Astrocyte (in vitro differentiated cells and primary cell): Measurements from ENCODE around the gene AUP1. TPM values are rescaled to one million over a fixed set of nuclear protein-coding genes. Genes with fewer than 3 reads are reported as not detected.

Source experiments
- DNase-seq: peaks from one replicate; pipeline ENCODE4 v3.0.0-alpha.2; 2010; ENCODE audit warnings: low read depth
- FAIRE-seq: peaks from 2 replicates; lab custom pipeline; 2011; peaks lifted over from hg19 to GRCh38; lab: Jason Lieb, UNC
- H2AFZ ChIP-seq: 2 replicates; pipeline ENCODE4 v1.6.0; 2012; ENCODE audit warnings: low read depth, low read length, inconsistent platforms
- H3K27ac ChIP-seq: 2 replicates; pipeline ENCODE4 v1.5.1; 2011; ENCODE audit warnings: low read depth, low read length, inconsistent platforms
- H3K27me3 ChIP-seq: 2 replicates; pipeline ENCODE4 v1.6.0; 2011; ENCODE audit warnings: low read length, inconsistent platforms; ENCODE audit not compliant: insufficient read depth
- H3K36me3 ChIP-seq: 2 replicates; pipeline ENCODE4 v1.5.1; 2011; ENCODE audit warnings: low read length, inconsistent platforms; ENCODE audit not compliant: insufficient read depth
- H3K4me1 ChIP-seq: 2 replicates; pipeline ENCODE4 v1.5.1; 2011; ENCODE audit warnings: low read length, inconsistent platforms; ENCODE audit not compliant: insufficient read depth
- H3K4me2 ChIP-seq: 2 replicates; pipeline ENCODE4 v1.6.0; 2012; ENCODE audit warnings: low read length, inconsistent platforms
- H3K4me3 ChIP-seq: 2 replicates; pipeline ENCODE4 v1.5.1; 2011; ENCODE audit warnings: low read depth, mild to moderate bottlenecking, low read length, inconsistent platforms; ENCODE audit not compliant: insufficient read depth
- H3K79me2 ChIP-seq: 2 replicates; pipeline ENCODE4 v1.6.0; 2012; ENCODE audit warnings: mild to moderate bottlenecking, low read length, inconsistent platforms; ENCODE audit not compliant: insufficient read depth
- H3K9ac ChIP-seq: 2 replicates; pipeline ENCODE4 v1.6.0; 2012; ENCODE audit warnings: mild to moderate bottlenecking, low read length, inconsistent platforms
- H3K9me3 ChIP-seq: 2 replicates; pipeline ENCODE4 v1.5.1; 2012; ENCODE audit warnings: low read depth, mild to moderate bottlenecking, low read length, inconsistent platforms; ENCODE audit not compliant: insufficient read depth
- H4K20me1 ChIP-seq: 2 replicates; pipeline ENCODE4 v1.6.0; 2012; ENCODE audit warnings: low read length, inconsistent platforms; ENCODE audit not compliant: insufficient read depth
- H3K27ac Mint-ChIP-seq: one replicate; pipeline ENCODE4 v1.8.0; 2021; ENCODE audit warnings: mild to moderate bottlenecking, mixed read lengths; ENCODE audit not compliant: unreplicated experiment
- H3K27me3 Mint-ChIP-seq: one replicate; pipeline ENCODE4 v1.8.0; 2021; ENCODE audit warnings: low read depth, mixed read lengths; ENCODE audit not compliant: unreplicated experiment
- H3K36me3 Mint-ChIP-seq: one replicate; pipeline ENCODE4 v1.8.0; 2021; ENCODE audit warnings: low read depth, mixed read lengths; ENCODE audit not compliant: unreplicated experiment
- H3K4me1 Mint-ChIP-seq: one replicate; pipeline ENCODE4 v1.8.0; 2021; ENCODE audit warnings: low read depth, mixed read lengths; ENCODE audit not compliant: unreplicated experiment
- H3K4me3 Mint-ChIP-seq: one replicate; pipeline ENCODE4 v1.8.0; 2021; ENCODE audit warnings: mild to moderate bottlenecking, moderate library complexity, mixed read lengths; ENCODE audit not compliant: unreplicated experiment
- H3K9me3 Mint-ChIP-seq: one replicate; pipeline ENCODE4 v1.8.0; 2021; ENCODE audit warnings: mild to moderate bottlenecking, mixed read lengths; ENCODE audit not compliant: unreplicated experiment
- CTCF ChIP-seq: IDR thresholded peaks from 2 replicates; pipeline ENCODE4 v1.5.1; 2011; ENCODE audit warnings: low read depth, mild to moderate bottlenecking, inconsistent platforms, low read length, moderate library complexity; ENCODE audit not compliant: insufficient read depth
- EZH2 ChIP-seq: IDR thresholded peaks from 2 replicates; pipeline ENCODE4 v1.6.1; 2012; ENCODE audit warnings: mild to moderate bottlenecking, low read length, inconsistent platforms; ENCODE audit not compliant: insufficient read depth
- total RNA-seq: library from RNA; stranded (reverse); gene quantifications from 2 replicates; pipeline ENCODE4 v1.2.1, GENCODE V29; 2021

Gene AUP1
- total RNA-seq, 1 donor from 2014 or later, result 82.5 TPM

GRCh38 chr2:74502720-74503505 lies 26.6 kb downstream of the AUP1 start:
- peak overlapping the region; percentile 61 for H3K4me3 ChIP-seq
- H3K27me3 ChIP-seq, result peaks cover 32% of the 10 kb centered on the region
- H3K9ac ChIP-seq, result peak overlapping the region; percentile 83
- TF ChIP-seq EZH2 (no peak), CTCF (no peak)
- peak overlapping the region; percentile 83 for H3K4me3 Mint-ChIP-seq
- peaks cover 52% of the 10 kb centered on the region for H3K4me1 ChIP-seq
- no peaks in the 10 kb centered on the region for H3K9me3 ChIP-seq
- peaks cover 26% of the 10 kb centered on the region for H3K4me1 Mint-ChIP-seq
- peak overlapping the region; percentile 86 for H2AFZ ChIP-seq
- H4K20me1 ChIP-seq, result peaks cover 7% of the 10 kb centered on the region
- peaks cover 24% of the 10 kb centered on the region for H3K79me2 ChIP-seq
- peak overlapping the region; percentile 76 for H3K27ac ChIP-seq
- H3K27ac Mint-ChIP-seq, result peak overlapping the region; percentile 41
- H3K36me3 Mint-ChIP-seq, result peaks cover 12% of the 10 kb centered on the region
- FAIRE-seq (no peak), DNase-seq (peak; percentile 67)
- no peaks in the 10 kb centered on the region for H3K9me3 Mint-ChIP-seq
- peaks cover 4% of the 10 kb centered on the region for H3K36me3 ChIP-seq
- H3K27me3 Mint-ChIP-seq, result peaks cover 45% of the 10 kb centered on the region
- H3K4me2 ChIP-seq, result peak overlapping the region; percentile 93

GRCh38 chr2:74502147-74502719 lies 27.3 kb downstream of the AUP1 start:
- no peak overlapping the region for H3K27ac ChIP-seq
- H3K79me2 ChIP-seq, result peaks cover 24% of the 10 kb centered on the region
- peaks cover 58% of the 10 kb centered on the region for H3K4me1 ChIP-seq
- H3K9me3 ChIP-seq, result no peaks in the 10 kb centered on the region
- H3K36me3 Mint-ChIP-seq, result peaks cover 12% of the 10 kb centered on the region
- H3K4me2 ChIP-seq, result peak overlapping the region; percentile 93
- FAIRE-seq (no peak), DNase-seq (no peak)
- no peaks in the 10 kb centered on the region for H3K9me3 Mint-ChIP-seq
- H3K27ac Mint-ChIP-seq, result no peak overlapping the region
- TF ChIP-seq EZH2, result no peak
- no peak for TF ChIP-seq CTCF
- H2AFZ ChIP-seq, result peak overlapping the region; percentile 86
- H3K27me3 ChIP-seq, result peaks cover 39% of the 10 kb centered on the region
- H3K4me1 Mint-ChIP-seq, result peaks cover 29% of the 10 kb centered on the region
- H3K4me3 Mint-ChIP-seq, result peak overlapping the region; percentile 83
- peak overlapping the region; percentile 61 for H3K4me3 ChIP-seq
- peaks cover 4% of the 10 kb centered on the region for H3K36me3 ChIP-seq
- peaks cover 51% of the 10 kb centered on the region for H3K27me3 Mint-ChIP-seq
- H3K9ac ChIP-seq, result peak overlapping the region; percentile 83
- H4K20me1 ChIP-seq, result peaks cover 7% of the 10 kb centered on the region
